ENCODE measurements around the gene ENTPD1. TPM values are rescaled to one million over a fixed set of nuclear protein-coding genes. Genes with fewer than 3 reads are reported as not detected.
"Not testable (repeated sequence)": the region's sequence is repeated elsewhere in the genome, so short reads cannot be mapped to it uniquely, and the experiment has no call there.

ENTPD1 gene, protein sequence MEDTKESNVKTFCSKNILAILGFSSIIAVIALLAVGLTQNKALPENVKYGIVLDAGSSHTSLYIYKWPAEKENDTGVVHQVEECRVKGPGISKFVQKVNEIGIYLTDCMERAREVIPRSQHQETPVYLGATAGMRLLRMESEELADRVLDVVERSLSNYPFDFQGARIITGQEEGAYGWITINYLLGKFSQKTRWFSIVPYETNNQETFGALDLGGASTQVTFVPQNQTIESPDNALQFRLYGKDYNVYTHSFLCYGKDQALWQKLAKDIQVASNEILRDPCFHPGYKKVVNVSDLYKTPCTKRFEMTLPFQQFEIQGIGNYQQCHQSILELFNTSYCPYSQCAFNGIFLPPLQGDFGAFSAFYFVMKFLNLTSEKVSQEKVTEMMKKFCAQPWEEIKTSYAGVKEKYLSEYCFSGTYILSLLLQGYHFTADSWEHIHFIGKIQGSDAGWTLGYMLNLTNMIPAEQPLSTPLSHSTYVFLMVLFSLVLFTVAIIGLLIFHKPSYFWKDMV
- 16.8 and 20.4 TPM in 2 replicates for total RNA-seq

GRCh38 chr10:95756041-95756761 lies at the start of gene ENTPD1:
TSS of gene ENTPD1 (plus strand) at chr10:95756163. CDS start at chr10:95756240, 77 bp downstream.
- intact Hi-C loops (cut with micrococcal nuclease) = loop anchor here (5.0 kb wide), 2 partner anchors 36 to 64 kb away; partner anchors contain the start of gene TCTN3

- intact Hi-C loops (cut with micrococcal nuclease) = no loop called here
Observed at GRCh38 chr10:95706573-95706972, 49.4 kb upstream of the ENTPD1 start.

DNA sequence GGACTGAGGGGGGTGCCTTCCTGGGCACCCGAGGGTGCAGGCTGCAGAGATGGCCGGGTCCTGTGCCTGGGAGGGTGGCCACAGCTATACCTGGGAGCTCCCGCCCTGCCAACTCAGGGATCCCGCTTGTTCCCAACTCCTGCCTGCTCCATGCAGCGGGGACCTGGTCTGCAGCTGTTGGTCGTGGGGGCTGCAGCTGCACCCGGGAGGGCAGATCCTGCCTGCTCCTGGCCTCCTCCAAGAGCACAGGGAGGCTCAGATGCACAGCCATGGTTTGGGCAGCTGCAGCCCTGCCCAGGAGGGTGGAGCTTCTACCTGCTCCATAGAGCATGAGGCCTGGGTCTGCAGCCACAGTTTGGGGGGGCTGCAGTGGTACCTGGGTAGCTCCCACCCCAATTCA lies 49.0 kb upstream of the ENTPD1 start:
- intact Hi-C loops (cut with micrococcal nuclease) = no loop called here

DNA sequence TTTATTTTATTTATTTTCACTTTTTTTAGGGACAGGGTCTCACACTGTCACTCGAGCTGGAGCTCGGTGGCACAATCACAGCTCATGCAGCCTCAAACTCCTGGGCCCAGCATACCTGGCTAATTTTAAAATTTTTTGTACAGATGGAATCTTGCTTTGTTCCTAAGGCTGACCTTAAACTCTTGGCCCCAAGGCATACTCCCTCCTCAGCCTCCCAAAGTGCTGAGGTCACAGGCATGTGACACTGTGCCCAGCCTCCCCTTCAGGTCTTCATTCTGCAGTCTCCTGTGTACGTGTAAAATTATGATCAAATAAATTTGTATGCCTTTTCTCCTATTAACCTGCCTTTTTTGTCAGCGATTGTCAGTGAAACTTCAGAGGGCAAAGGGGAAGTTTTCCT lies 44.5 kb upstream of the ENTPD1 start:
- intact Hi-C loops (cut with micrococcal nuclease) = no loop called here

DNA sequence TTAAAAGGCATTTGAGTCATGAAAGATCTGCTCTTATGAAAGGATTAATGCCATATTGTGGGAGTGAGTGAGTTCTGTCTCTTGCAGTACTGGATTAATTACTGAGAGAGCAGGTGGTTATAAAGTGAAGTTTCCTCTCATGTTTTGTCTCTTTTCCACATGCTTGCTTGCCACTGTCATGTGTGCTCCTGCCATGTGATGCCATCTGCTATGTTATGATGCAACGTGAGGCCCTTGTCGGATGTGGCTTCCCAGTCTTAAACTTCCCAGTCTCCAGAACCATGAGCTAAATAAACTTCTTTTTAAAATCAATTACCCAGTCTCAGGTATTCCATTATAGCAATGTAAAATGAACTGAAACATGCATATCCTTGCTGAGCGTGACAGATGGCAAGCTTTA lies 39.5 kb upstream of the ENTPD1 start:
- intact Hi-C loops (cut with micrococcal nuclease) = no loop called here

- intact Hi-C loops (cut with micrococcal nuclease) = no loop called here
Observed at GRCh38 chr10:95716866-95717265, 39.1 kb upstream of the ENTPD1 start.

GRCh38 chr10:95720745-95721144 lies 35.2 kb upstream of the ENTPD1 start:
- intact Hi-C loops (cut with micrococcal nuclease) = not testable (repeated sequence)

- intact Hi-C loops (cut with micrococcal nuclease) = not testable (repeated sequence)
Observed at GRCh38 chr10:95722496-95722895, 33.5 kb upstream of the ENTPD1 start.

- intact Hi-C loops (cut with micrococcal nuclease) = no loop called here
Observed at GRCh38 chr10:95728526-95728925, 27.4 kb upstream of the ENTPD1 start.

DNA sequence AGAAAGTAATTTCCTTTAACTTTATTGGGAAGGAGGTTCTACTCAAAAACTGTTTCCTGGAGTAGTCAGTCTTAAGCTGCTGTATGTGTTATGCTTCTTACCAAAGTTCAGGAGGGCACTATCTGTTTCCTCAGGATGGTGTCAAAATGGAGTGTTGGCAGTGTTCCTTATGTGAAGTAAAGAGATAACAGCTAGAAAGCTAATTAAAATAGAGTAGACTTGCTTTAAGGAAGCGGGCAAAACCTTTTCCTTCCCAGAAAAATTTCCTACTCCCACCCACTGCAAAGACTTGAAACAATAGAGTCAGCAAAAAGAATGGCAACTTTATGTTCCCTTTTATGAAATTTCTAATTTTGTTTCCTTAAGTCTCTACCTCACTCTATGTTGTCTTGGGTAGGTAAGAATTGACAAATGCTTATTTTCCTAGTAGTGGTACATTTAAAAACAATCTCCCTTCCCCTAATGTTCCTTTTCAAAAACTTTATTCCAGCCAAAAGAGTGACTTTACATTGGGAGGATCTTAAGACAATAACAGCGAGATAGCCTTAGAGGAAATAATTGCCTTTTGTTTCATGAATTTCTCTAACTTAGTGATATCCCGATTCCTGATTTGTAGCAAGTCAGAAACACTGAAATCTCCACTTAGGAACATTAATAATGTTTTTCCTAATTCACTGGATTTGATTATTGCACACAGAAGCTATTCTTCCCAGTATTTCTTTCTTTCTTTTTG lies 26.5 kb upstream of the ENTPD1 start:
- intact Hi-C loops (cut with micrococcal nuclease) = no loop called here

DNA sequence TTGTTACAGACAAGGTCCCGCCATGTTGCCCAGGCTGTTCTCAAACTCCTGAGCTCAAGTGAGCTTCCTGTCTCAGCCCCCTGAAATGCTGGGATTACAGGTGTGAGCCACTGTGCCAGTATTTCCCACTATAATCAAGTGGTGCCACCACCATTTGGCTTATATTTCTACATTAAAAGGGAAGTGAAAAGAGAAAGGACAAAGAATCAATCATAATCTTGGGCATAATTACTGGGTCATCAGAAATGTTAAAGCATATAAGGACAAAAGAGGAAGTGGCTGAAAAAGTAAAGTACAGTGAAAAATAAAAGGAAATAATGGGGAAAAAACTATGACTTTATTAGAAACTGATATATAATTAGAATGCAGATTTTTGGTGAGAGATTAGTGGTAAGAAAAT lies 25.7 kb upstream of the ENTPD1 start:
- intact Hi-C loops (cut with micrococcal nuclease) = no loop called here

- intact Hi-C loops (cut with micrococcal nuclease) = not testable (repeated sequence)
Observed at GRCh38 chr10:95732907-95733306, 23.1 kb upstream of the ENTPD1 start.

- intact Hi-C loops (cut with micrococcal nuclease) = no loop called here
Observed at GRCh38 chr10:95739056-95739455, 16.9 kb upstream of the ENTPD1 start.

DNA sequence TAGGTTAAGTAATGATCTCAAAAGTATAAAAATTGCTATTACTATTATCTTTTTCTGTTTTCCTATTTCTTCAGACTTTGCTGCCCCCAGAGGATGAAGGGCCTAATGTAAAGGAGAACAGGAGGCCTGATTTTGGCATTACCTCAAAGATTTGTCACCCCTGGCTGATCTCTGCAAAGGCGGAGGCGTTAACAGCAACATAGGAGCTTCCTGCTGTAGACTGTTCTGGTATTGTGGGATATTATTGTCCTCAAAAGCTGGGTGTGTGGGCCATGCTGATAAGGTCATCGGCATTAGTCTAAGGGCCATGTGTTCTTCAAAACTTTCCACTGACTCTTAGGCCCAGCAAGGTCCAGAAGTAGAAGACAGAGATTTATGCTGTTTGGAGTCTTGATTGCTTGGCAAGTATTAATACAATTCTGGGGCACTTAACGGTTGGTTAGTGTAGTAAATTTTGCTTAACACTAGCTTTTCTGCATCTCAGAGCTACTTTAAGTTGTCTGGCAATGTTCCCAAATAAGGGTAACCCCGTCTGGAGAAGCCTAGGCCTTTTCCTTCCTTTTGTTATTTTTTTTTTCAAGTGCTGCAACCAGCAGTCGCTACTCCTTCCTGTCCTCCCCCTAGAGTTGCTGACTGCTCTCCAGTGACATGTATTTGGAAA lies 14.0 kb upstream of the ENTPD1 start:
- intact Hi-C loops (cut with micrococcal nuclease) = no loop called here

DNA sequence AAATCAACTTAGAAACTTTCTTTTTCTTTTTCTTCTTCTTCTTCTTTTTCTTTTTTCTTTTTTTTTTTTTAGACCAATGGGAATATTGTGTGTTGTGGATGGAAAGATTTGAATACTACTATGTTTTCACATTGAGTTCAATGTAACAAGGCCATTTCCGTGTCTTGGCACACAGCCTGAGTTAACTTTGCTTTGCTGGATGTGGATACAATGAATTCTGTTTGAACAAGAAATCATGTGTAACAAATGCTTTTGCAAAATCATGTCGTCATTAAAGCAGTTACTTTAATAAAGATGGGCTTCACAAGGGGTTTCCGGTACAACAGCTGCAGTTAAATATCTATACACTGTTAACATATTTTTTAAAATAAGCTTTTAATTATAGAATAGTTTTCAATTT lies 13.5 kb upstream of the ENTPD1 start:
- intact Hi-C loops (cut with micrococcal nuclease) = no loop called here

GRCh38 chr10:95742962-95743535 lies 12.9 kb upstream of the ENTPD1 start:
- intact Hi-C loops (cut with micrococcal nuclease) = no loop called here

- intact Hi-C loops (cut with micrococcal nuclease) = no loop called here
Observed at GRCh38 chr10:95745501-95745900, 10.5 kb upstream of the ENTPD1 start.

DNA sequence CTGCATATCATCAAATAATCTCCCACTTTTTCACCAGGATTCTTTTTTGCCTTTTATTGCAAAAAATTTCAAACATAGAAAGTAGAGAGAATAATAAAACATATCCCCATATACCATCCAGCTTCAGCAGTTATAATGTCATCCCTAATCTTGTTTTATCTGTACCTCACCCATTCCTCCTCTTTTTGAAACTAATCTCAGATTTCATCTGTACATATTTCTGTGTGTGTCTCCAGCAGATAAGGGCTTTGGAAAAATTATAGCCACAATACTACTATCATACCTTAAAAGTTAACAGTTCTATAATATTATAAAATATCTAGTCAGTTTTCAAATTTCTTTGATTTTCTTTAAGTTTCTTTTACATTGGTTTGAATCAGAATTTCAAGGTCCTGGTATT lies 7.6 kb upstream of the ENTPD1 start:
- intact Hi-C loops (cut with micrococcal nuclease) = no loop called here

- intact Hi-C loops (cut with micrococcal nuclease) = loop anchor here (5.0 kb wide), 2 partner anchors 37 to 63 kb away; partner anchors contain the start of gene TCTN3
Observed at GRCh38 chr10:95755511-95756004, 405 bp upstream of the ENTPD1 start.

All from T-helper 2 cell treated with Interferon-gamma antibody and Interleukin-4, amounts not matched to agents 100 ng/mL and 5 ng/mL, for 36 hours (primary cell).